ENCODE results near the gene EN1.

Gene EN1

DNA sequence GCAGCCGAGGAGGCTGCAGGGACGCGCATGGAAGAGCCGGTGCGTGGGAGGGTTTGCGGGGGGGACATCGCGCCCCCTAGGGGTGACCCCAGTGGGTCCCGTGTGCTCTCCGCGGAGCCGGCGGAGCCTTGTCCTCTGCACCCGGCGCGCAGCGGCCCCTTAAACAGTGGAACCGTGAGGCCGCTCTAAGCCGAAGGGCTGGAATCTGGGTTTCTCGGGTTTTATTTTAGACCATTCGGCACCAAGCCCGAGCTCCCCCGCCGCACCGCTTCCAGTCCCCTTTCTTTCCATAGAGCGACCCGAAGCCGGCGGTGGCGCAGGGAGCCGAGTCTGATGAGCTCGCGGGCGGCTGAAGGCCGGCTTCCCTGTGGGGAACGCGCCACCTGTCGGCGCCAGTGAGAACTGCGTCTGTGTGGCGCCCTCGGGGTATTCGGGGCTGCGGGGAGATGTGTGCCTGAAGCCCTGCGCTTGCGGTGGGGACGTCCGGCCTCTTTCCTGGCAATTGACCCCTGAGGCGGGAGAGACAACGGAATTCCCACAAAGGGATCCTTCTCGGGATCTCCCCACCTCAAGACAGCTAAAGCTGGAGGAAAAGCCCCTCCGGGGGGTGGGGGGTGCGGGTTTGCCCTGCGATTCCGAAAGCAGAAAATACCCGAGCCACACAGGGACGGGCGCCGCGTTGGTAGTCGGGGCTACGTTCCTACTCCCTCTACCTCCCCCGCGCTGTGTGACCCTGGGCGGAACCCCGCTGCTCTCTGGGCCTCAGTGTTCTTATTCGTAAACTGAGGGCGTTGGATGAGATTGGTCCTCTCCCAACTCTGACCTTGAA lies 8.2 kb upstream of the EN1 start:
- DNase-seq: peak; percentile 79 to 81

- no peak for DNase-seq
Measured at GRCh38 chr2:118854507-118855345, 7.3 kb upstream of the EN1 start.

DNA sequence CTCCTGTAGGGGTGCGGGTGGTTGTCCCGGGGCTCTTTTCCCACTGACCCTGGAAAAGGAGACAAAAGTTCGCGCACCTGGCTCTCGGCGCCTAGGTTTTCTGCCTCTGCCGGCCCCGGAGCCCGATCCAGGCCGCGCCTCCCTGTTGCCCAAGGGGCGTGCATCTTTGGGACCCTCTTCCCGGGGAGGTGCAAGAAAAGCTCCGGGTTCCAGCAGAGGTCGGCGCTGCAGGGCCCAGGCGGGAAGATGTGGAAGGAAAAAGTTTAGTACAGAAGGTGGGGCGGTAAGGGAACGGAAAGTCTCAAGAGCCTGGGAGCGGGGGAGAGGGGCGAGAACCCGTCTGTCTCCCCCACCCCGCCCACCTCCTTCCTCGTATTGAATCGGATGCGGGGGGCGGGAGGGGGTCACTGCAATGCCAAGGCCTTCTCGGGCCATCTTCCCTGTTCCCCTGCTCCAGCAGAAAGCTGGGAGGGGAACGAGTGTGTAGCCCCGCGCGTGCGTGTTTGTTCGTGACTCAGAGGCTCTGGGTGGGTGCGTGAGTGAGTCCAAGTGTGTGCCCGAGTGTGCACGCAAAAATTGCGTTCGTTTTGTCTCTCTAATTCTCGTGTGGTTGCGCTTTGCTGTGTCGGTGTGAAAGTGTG lies 6.3 kb upstream of the EN1 start:
- DNase-seq: no peak

GRCh38 chr2:118853129-118853640 lies 5.7 kb upstream of the EN1 start:
- no peak for DNase-seq

DNA sequence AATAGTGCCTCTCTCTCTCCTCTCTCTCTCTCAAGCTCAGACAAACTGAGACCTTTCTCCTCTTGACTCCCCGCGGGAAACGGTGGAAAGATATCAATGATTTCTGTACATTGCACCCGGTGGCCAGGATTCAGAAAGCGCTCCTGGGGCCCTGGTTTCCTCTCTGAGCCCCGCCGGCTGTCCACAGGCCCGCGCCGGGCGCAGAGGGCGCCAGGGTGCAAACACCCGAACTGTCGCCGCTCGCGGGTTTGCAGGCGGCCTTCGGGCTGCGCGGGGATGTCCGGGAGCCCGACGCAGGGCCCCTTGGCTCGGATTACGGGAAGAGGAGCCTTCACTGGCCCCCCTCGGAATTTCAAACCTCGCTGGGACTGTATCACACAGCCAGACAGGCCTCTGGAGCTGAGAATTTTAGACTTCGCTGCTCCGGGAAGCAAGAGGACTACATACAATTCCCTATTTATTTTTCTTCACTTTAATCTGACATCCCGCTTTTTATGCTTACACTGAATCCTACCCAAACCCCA lies 5.2 kb upstream of the EN1 start:
- no peak for DNase-seq

DNA sequence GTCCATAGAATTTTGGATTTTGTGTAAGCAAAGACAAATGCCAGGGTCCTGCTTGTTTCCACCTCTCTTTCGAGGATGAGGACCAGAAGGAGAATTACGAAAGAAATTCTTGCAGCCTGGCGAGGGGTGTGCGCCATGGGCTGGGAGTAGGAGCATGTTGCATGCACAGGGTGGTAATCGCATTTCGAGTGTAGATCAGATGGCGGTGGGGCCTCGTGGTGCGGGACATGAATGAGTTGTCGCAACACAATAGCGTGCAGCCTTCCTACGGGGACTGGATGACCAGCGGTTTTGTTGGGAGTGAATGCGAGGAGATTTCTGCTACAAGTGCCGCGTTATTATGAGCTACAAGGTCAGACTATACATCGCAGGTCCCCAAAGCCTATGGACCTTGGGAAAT lies 4.2 kb upstream of the EN1 start:
- no peak for DNase-seq

- no peak for DNase-seq
Measured at GRCh38 chr2:118850901-118851415, 3.5 kb upstream of the EN1 start.

DNA sequence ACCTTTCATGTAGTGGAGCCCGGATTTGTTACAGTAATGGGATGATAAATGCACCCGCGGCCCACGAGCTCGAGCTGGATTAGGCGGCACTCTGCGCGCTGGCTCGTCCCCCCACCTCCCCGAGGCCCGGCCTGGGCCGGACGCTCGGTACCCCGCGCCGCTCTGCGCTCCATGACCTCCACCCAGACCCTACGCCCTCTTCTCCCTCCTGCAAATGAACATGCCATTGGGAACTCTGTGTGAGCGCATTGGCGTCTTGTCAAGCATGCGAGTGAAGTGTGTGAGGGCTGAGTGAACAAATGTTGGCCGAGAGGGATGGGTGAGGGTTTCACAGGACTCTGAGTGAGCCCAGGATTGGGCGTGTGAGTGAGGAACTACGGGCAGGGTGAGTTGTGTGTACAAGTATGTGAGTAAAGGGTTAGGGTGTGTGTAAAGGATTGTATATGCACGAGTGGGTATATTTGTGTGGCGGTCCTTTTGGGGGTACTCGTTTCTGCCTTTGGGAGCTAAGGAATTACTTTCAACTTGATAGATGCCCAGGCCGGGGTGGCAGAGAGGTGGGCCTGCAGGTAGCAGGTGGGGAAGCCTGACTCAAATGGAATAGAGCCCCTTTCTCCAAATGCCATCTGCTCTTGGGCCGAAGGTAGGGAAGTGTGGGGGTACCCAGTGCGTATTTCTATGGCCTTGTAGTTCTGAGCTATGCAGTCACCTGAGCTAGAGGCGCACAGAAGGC lies 2.9 kb upstream of the EN1 start:
- no peak for DNase-seq

DNA sequence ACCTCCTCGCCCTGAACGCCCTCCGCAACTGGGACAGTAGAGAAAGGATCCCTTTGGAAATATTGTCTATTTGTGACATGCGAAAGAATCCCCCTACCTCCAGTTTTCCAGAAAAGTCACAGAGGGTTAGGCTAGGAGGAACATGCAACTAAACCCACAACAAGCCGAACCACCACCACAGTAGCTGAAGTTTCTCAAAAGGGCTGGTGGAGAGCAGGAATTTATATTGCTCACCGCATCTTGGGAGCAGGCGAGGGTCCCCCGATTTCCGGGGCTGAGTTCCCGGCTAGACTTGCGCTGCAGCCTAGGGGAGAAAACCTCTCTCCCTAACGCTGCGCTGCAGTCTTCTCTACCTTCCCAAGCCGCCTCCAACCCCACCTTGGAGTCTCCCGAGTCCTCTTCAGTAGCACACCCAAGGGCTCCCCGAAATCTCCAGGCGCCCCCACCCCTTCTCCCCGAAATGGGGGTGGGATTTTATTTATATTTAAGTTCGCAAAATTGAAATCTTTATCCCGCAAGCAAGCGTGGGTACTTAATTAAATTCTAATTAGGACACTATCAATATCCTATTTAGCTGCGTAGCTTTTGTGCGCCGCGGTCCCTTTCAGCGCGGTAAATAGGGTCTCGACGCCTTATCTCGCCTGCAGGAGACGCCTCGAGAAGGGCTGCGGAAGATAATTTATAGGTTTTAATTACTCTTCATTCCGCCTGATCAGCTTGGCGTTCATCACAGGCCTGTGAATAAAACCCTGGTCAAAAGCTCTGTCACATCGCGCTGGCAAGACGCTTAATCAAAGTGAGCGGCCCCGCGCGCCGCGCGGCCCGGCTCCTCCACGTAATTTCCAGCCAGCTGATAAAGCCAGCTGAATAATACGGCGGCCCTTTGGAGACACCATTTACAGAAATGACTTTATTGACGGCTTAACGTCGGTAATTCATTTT lies 2.0 kb upstream of the EN1 start:
- no peak for DNase-seq

DNA sequence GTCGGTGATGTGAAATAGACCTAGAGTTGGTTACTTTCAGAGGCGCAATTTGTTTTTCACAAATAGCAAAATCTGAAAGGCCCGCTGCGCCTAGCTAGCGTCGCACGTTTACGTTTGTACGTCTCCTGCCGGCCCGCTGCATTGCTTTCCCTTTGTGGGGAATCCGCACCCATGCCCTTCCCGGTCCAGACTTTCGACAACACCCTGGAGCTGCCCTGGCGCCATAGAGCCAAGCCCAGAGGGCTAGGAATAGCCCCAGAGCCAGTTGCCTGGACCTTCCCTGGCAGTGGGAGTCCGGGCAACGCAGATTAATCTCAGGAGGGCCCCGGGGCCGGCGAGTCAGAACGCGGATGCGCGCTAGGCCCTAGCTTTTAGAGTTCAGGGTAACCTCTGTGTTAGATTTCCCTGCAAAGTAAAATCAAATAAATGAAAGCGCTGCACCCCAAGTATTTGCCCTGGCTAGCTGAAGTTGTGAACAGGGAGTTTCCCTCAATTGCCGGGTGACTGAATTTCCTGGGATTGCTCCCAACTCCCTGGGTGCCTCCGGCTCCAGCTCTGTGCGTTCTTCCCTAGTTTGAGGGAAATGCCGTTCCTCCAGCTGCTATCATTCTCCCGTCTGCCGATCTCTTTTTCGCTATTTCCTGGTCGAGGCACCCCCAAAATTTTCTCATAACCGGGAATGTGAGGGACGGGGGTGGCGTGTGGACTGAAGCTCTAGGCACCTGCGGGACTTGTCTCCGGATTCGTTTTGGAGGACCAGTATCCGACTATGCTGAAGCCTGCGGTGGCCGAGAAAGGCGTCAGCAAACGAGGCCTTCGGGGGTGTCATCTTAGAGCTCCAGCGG lies 1.2 kb upstream of the EN1 start:
- DNase-seq: no peak

GRCh38 chr2:118847762-118848172 lies 319 bp upstream of the EN1 start:
- no peak for DNase-seq

DNA sequence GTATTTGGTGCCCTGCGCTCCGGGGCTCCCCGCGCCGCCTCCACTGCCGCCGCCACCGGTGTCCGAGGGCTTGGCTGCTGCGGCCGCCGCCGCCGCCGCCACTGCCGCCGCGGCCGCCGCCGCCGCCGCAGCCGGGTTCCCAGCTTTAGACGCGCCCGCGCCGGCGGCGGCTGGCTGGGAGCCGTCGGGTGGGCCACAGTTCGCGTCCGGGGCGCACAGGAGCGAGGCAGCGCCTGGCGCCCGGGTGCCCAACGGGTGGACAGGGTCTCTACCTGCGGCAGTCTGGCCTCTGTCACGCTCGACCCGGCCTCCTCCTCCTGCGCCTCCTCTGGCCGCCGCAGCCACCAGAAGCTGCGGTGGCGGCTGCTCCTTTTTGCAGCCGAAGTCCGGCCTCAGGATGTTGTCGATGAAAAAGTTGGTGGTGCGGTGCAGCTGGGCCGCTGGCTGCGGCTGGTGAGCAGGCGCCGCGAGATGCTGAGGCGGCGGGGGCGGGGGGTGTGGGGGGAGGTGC lies 951 bp downstream of the EN1 start:
- no peak for DNase-seq

GRCh38 chr2:118845522-118846441 lies 1.7 kb downstream of the EN1 start:
- DNase-seq: no peak

DNA sequence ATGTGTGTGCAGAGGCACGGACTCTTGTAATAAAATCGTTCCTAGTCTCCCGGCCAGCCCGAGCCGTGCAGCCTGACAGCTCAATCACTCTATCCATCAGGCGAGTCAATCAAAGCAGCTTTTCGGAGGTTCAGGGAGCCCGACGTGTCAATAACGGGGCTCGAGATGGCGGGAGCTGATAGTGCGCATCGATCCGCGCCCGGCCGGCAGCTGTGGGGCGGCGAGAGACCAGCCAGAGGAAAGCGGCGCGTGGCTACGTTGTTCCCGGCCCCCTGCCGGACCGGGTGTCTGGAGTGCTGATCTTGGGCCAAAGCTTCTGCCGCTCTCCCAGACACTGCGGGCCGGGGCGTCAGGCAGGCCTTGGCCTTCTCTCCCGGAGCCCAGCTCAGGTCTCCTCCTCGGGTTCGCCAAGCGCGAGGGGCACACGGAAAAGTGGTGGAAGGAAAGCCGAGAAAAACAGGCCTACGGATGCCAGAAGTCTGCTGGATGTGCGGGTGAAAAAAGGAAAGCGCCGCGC lies 2.4 kb downstream of the EN1 start:
- no peak for DNase-seq

DNA sequence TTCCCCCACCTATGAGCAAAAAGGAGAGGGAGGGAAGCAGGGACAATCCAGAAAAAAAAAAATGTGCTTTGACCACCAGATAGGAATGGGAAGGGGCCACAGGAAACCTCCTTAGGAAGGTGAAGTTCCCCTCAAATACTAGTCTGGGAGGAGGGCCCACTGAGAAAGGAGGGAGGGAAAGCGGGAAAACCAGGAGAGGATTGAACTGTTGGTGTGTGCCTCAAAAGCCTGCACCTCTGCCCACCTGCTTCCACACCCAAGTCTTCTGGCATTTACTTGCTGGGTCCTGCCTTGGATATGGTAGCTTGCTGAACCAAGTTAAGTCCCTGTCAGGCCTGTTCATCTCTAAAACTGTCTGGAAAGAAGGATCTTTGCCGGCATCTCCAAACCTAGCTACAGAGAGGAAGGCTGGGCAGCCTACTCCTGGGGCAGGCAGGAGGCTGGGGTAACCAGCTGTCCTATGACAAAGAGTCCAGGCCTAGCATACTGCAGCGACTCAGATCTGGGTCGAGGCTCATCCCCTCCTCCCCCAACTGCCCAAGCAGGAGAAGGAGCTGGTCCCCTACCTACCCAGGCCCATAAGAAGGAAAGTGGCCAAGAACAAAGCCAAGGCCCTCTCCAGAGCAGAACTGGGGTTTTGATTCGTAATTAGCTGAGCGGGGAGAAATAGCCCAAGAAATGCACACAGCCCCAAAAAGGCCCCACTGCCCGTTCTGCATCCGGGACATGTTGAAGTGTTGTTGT lies 3.0 kb downstream of the EN1 start:
- no peak for DNase-seq

DNA sequence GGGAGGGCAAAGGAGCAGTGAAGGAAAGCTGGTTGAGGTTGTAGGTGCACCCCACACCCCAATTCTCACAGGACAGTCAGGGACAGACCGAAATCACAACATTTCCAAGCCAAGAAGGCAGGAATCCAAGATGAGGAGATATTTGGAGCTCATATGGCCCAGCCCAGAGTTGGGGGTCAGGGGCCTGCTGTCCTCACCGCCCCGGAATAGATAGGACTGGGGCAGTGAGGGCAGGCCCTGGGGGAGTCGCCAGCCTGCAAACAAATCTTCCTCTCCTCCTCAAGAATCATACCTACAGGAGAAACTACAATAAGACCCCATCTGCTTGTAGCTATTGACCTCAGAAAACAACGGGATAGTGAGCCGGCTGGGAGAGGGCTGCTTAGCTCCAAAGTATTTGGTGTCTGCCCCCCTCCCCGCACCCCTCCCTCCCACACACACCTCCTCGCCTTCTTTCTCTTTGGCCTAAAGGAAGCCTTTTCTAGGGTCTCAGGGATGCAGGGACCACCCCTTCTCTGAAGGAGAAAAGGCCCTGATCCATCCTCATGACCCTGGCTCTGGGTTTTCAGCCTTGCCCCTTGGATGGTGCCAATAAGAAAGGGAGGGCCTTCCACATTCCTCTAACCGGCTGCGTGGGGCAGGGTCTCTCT lies 3.8 kb downstream of the EN1 start:
- DNase-seq: no peak
